Activated CD4-positive, alpha-beta T cell treated with anti-CD3 and anti-CD28 coated beads, Interleukin-2, amount 10 ng/mL, durations not matched to agents 24 days and 14 days (primary cell): Measurements from ENCODE around the gene GIPC2. TPM values are rescaled to one million over a fixed set of nuclear protein-coding genes. Genes with fewer than 3 reads are reported as not detected.
"Not testable (repeated sequence)": the region's sequence is repeated elsewhere in the genome, so short reads cannot be mapped to it uniquely, and the experiment has no call there.

Source experiments
- DNase-seq: peaks from one replicate; pipeline ENCODE4 v3.0.0; 2022
- H3K27ac Mint-ChIP-seq: one replicate; pipeline ENCODE4 v1.8.0; 2022; ENCODE audit warnings: mild to moderate bottlenecking, mixed read lengths
- H3K27me3 Mint-ChIP-seq: one replicate; pipeline ENCODE4 v1.8.0; 2022; ENCODE audit warnings: mixed read lengths
- H3K36me3 Mint-ChIP-seq: one replicate; pipeline ENCODE4 v1.8.0; 2022; ENCODE audit warnings: low read depth, mild to moderate bottlenecking, mixed read lengths
- H3K4me1 Mint-ChIP-seq: one replicate; pipeline ENCODE4 v1.8.0; 2021; ENCODE audit warnings: mixed read lengths
- H3K4me3 Mint-ChIP-seq: one replicate; pipeline ENCODE4 v1.8.0; 2022; ENCODE audit warnings: mild to moderate bottlenecking, moderate library complexity, mixed read lengths
- H3K9me3 Mint-ChIP-seq: one replicate; pipeline ENCODE4 v1.8.0; 2021; ENCODE audit warnings: mixed read lengths
- intact Hi-C: fragments of 100-400 bp; cut with micrococcal nuclease; formaldehyde crosslinking; loops from one replicate; pipeline ENCODE4 v1.15.1; 2023
- total RNA-seq: library from RNA; stranded (reverse); gene quantifications from 2 replicates; pipeline ENCODE4 v1.2.3, GENCODE V29; 2022

Gene GIPC2
- total RNA-seq, 1 donor from 2014 or later = not detected

DNA sequence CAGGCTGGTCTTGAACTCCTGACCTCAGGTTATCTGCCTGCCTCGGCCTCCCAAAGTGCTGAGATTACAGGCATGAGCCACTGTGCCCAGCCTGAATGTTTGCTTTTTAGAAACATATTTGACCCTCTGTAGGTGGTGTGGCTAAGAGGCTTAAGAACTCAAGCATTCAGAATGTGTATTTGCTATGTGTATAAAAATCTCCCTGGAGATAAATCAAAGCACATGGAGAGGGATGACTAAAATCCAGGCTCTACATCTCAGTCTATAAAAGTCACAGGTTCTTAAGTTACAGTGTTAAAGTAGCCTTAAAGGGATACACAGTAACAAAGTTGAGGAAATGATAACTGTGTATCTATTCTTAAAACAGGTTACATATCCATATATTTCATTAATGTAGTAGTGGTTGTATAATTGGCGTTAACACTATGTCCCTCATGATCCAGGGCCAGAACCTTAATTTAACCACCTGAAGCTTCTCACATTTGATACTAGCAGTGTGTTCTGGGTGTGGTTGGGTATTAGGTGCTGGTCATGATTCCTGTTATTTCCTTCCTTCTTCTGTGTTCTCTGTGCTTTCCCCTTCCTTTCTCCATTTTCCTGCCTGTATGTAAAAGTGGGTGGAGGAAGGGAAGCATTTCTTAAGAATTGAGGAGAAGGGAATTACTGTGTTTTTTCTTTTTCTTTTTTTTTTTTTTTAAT is 16.2 kb downstream of the GIPC2 start:
- H3K27ac Mint-ChIP-seq = no peak overlapping the region
- no peak for DNase-seq
- H3K36me3 Mint-ChIP-seq = no peaks in the 10 kb centered on the region
- H3K4me3 Mint-ChIP-seq = no peak overlapping the region
- peaks cover 2% of the 10 kb centered on the region for H3K4me1 Mint-ChIP-seq
- peaks cover 30% of the 10 kb centered on the region for H3K27me3 Mint-ChIP-seq
- no peaks in the 10 kb centered on the region for H3K9me3 Mint-ChIP-seq
- intact Hi-C loops = no loop called here

DNA sequence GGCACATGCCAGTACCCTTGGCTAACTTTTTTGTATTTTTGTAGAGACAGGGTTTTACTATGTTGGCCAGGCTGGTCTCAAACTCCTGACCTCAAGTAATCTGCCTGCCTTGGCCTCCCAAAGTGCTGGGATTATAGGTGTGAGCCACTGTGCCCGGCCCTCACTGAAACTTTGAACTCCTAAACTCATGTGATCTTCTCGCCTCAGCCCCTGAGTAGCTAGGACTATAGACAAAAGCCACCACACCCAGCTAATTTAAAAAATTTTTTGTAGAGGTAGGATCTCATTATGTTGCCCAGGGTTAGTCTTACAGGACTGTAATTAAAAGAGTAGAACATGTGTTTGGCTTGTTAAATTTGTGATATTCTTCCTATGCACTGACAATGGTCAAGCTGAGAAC is 19.1 kb downstream of the GIPC2 start:
- H3K4me1 Mint-ChIP-seq, DNase-seq, H3K27ac Mint-ChIP-seq, H3K4me3 Mint-ChIP-seq, H3K36me3 Mint-ChIP-seq, H3K9me3 Mint-ChIP-seq, intact Hi-C loops: not testable (repeated sequence)
- H3K27me3 Mint-ChIP-seq = peaks cover 30% of the 10 kb centered on the region

DNA sequence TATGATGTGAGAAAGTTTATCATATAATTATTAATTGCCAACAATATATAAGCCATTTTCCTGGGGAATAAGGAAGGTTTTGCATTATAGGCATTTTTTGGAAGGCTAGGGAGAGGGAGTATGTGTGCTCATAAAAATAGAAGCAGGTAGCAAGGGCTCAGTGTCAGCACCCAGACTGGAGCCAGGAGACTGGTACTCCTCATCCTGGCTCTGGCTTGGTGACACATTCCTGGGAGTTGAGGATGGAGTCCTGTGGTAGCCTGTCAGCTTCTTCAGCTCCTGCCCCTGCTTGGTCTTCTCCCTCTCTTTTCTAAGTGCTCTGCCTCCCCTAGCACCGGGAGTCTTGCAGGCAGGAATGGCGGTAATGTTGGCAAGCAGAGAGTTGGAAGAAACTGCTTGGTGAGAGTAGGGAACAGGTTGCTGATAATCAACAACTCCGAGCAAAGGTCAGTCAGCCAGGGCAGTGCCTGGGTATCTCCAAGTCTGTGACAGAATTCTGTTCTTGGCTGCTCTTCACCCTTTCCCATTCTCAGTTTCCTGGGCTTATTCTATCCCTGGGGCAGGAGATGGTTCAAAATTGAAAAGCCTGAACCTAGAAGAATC is 23.0 kb downstream of the GIPC2 start:
- H3K36me3 Mint-ChIP-seq = no peaks in the 10 kb centered on the region
- peaks cover 36% of the 10 kb centered on the region for H3K27me3 Mint-ChIP-seq
- H3K4me1 Mint-ChIP-seq = no peaks in the 10 kb centered on the region
- no peak overlapping the region for H3K4me3 Mint-ChIP-seq
- no peak overlapping the region for H3K27ac Mint-ChIP-seq
- no peak for DNase-seq
- no peaks in the 10 kb centered on the region for H3K9me3 Mint-ChIP-seq
- intact Hi-C loops = no loop called here

DNA sequence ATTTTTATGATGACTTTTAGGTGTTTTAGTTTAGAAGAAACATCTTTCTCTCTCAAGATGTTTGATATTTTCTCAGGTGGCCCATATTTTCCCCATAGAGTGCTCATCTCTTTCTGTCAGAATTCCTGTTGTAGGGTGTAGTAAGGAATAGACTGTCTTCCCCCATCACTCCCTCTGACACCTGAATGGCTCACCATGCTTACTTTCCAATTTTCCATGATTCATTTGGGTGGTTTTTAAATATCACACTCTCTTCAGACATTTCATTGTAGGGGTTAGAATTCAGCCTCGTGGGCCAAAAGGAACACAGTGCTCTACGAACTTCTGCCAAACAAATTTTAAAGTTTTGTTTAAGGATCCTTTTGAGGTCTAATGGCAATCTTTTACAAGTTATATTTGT is 24.0 kb downstream of the GIPC2 start:
- no peaks in the 10 kb centered on the region for H3K9me3 Mint-ChIP-seq
- H3K4me1 Mint-ChIP-seq = no peaks in the 10 kb centered on the region
- H3K36me3 Mint-ChIP-seq = no peaks in the 10 kb centered on the region

DNA sequence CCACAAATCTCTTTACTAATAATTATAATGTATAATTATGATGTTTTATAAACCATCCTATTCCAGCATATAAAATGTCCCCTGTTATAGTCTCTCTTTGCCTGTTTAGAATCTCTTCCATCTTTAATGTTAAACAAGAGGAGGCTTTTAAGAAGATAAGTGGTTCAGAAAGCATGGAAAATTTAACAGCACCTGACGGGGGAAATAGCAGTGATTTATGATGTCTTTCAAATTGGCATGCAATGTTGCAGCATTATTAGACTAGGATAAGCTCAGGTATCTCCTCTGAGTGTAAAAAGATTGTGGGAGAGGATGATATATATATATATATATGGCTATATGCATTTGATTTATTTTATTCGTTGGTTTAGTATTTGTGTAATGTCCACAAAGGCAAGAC is 24.4 kb downstream of the GIPC2 start:
- intact Hi-C loops = no loop called here

More for the DNA sequence above, 24.0 kb downstream of the GIPC2 start:
- DNase-seq = no peak
- no peak overlapping the region for H3K4me3 Mint-ChIP-seq
- H3K27ac Mint-ChIP-seq = no peak overlapping the region
- H3K27me3 Mint-ChIP-seq = peaks cover 32% of the 10 kb centered on the region
- intact Hi-C loops = no loop called here

DNA sequence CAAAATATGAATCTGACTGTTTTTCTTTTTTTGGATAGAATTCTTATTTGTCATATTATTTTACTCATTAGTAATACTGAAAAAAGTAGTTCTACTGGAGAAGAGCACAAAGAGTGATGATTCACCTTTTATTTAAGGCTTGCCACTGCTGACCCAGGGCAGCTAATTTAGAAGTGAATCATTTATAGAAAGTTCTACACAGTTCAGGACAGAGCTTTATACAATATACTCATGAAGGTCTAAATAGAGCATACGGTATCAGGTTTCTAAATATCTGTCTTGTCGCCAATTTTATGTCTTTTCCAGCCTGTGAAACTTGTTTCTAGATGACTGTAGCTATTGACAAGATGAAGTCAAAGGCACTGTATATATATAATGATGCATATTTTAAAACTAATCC is 25.0 kb downstream of the GIPC2 start:
- intact Hi-C loops = no loop called here
- Mint-ChIP-seq H3K27me3 (peaks cover 26% of the 10 kb centered on the region), H3K36me3 (no peaks in the 10 kb centered on the region), H3K4me1 (no peaks in the 10 kb centered on the region), H3K9me3 (no peaks in the 10 kb centered on the region), H3K4me3 (no peak overlapping the region), H3K27ac (no peak overlapping the region)
- DNase-seq = no peak

More for the DNA sequence above, 24.4 kb downstream of the GIPC2 start:
- DNase-seq = no peak
- H3K36me3 Mint-ChIP-seq = no peaks in the 10 kb centered on the region
- peaks cover 29% of the 10 kb centered on the region for H3K27me3 Mint-ChIP-seq
- no peak overlapping the region for H3K27ac Mint-ChIP-seq
- no peaks in the 10 kb centered on the region for H3K9me3 Mint-ChIP-seq
- no peak overlapping the region for H3K4me3 Mint-ChIP-seq
- no peaks in the 10 kb centered on the region for H3K4me1 Mint-ChIP-seq

DNA sequence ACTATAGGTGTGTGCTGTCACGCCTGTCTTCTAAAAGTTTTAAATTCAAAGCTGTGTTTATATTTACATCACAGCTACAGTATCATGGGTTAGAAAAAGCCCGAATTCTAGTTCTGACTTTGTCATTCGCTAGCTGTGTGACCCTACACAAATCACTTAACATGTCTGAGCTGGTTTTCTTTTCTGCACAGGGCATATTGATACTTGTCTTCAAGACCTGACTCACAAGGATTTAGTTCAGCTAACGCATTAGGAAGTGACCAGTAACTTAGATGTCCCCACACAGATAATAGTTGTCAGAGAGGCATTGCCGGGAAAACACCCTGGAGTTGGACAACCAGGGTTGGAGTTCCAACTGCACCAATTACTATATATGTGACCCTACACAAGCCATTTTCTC is 25.9 kb downstream of the GIPC2 start:
- H3K4me1 Mint-ChIP-seq = no peaks in the 10 kb centered on the region
- H3K36me3 Mint-ChIP-seq = no peaks in the 10 kb centered on the region
- H3K4me3 Mint-ChIP-seq = no peak overlapping the region
- intact Hi-C loops = no loop called here
- peaks cover 22% of the 10 kb centered on the region for H3K27me3 Mint-ChIP-seq
- H3K9me3 Mint-ChIP-seq = no peaks in the 10 kb centered on the region
- DNase-seq = no peak
- H3K27ac Mint-ChIP-seq = no peak overlapping the region

DNA sequence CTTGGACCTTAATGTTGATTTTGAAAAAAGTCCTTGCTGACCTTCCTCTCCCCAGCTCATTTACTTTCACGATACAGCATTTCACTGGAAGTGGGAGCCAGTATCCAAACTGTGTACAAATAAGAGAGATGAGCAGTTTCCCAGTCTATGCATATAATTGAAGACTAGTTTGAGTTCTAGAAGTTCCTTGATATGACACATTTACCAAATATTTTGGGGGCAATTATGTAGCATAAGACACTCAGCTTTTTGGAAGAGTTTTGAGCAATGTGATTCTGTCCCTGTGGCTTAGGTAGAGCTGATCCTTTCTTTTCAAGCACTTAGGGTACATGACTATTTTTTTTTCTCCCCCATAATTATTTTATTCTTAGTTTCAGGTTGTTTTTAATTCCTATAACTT is 26.4 kb downstream of the GIPC2 start:
- H3K36me3 Mint-ChIP-seq = no peaks in the 10 kb centered on the region
- intact Hi-C loops = no loop called here
- H3K4me3 Mint-ChIP-seq = no peak overlapping the region
- H3K4me1 Mint-ChIP-seq = no peaks in the 10 kb centered on the region
- H3K9me3 Mint-ChIP-seq = no peaks in the 10 kb centered on the region
- no peak overlapping the region for H3K27ac Mint-ChIP-seq
- H3K27me3 Mint-ChIP-seq = peaks cover 18% of the 10 kb centered on the region
- DNase-seq = no peak

DNA sequence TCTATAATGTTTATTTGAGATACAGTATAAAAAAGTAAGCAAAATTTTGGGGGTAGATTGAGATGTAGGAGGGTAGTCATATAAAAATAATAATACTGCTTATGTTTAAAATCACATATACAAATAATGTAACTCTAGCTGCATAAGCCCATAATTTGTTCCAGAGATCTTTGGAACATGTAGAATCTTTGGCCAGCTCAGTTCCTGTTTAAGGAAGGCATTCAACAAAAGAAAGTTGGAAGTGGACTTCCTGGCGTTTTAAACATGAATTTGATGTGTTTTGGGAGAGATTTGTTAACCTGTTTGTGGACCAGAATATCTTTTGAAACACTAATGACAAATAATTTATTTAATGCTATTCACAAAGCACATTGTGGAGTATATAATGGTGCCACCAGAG is 27.7 kb downstream of the GIPC2 start:
- intact Hi-C loops = no loop called here
- Mint-ChIP-seq H3K9me3 (no peaks in the 10 kb centered on the region), H3K27me3 (peaks cover 16% of the 10 kb centered on the region), H3K4me1 (no peaks in the 10 kb centered on the region), H3K27ac (no peak overlapping the region), H3K4me3 (no peak overlapping the region), H3K36me3 (no peaks in the 10 kb centered on the region)
- DNase-seq = no peak

DNA sequence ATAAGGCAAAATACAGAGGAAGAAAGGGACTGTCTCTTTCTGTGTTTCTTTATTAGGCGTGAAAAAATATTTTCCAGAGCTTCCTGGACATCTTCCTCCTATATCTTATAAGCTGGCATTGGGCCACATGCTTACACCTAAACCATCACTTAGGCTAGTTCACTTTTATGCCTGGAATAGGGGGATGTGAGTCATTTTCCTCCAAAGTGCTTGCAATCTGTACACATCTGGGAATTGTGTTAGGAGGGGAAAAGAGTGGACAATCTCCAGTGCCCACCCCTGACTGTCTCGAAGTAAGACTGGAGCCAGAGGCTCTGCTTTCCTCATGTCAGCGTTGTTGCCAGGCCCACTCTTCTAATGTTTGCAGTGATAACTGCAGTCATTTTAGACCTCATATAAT is 29.9 kb downstream of the GIPC2 start:
- Mint-ChIP-seq H3K27ac (no peak overlapping the region), H3K9me3 (no peaks in the 10 kb centered on the region), H3K36me3 (no peaks in the 10 kb centered on the region), H3K4me3 (no peak overlapping the region), H3K27me3 (peaks cover 8% of the 10 kb centered on the region), H3K4me1 (peaks cover 7% of the 10 kb centered on the region)
- intact Hi-C loops = no loop called here
- DNase-seq = no peak

DNA sequence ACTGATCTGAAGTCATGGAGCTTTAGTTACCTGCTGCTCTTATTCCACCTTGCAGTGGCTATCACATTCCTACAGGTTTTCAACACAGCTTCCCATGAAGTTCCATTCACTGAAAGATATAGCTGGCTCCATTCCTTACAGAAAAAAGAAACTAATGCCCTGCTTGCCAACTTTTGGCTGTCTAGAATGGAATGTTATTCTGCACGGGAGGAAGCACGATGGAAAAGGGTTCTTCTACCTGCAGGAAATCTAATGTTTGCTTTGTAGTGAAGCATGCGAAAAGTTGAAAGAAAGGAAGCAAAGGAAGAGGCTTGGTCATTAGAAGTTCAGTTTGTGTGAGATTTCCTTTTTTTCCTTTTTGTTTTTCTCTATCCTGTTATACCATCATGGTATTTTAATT is 32.6 kb downstream of the GIPC2 start:
- no peak for DNase-seq
- no peak overlapping the region for H3K27ac Mint-ChIP-seq
- H3K4me3 Mint-ChIP-seq = no peak overlapping the region
- intact Hi-C loops = no loop called here
- H3K36me3 Mint-ChIP-seq = no peaks in the 10 kb centered on the region
- no peaks in the 10 kb centered on the region for H3K27me3 Mint-ChIP-seq
- H3K4me1 Mint-ChIP-seq = peaks cover 10% of the 10 kb centered on the region
- H3K9me3 Mint-ChIP-seq = no peaks in the 10 kb centered on the region

DNA sequence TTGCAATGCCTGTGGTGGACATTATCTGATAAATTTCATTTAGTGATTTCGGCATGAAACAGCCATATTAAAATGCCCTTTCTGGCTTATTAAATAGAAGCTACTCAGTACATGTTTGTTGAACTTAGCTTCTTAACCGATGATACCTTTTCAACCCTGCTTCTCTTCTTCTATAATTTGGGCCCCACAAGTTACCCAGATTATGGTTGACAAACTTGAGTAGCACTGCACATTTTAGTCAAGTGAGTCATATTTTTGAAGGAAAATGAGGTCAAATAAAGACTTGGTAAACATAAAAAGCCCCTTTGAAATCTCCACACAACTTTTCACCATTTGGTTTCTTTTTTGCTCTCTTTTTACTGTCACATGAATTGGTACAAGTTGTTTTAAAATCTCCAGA is 33.8 kb downstream of the GIPC2 start:
- intact Hi-C loops = no loop called here

DNA sequence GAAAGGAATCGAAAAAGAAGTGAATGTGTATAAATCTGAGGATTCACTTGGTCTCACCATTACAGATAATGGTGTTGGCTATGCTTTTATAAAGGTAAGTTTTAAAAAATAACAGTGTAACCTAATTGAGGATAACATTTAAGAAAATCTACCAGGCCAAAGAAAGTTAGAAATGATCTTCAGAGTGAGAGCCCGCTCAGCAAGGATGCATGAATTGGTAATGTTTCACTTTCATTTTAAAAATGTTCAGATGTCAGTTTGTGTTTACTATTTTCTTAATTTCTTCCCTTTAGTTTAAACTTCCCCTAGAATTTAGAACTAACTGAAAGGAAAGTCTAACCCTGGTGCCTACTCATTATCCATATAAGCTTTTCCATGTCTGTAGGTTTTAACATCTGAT is 35.0 kb downstream of the GIPC2 start:
- peaks cover 11% of the 10 kb centered on the region for H3K9me3 Mint-ChIP-seq
- H3K4me3 Mint-ChIP-seq = peak overlapping the region; percentile 62

More for the DNA sequence above, 33.8 kb downstream of the GIPC2 start:
- H3K4me3 Mint-ChIP-seq = no peak overlapping the region
- no peaks in the 10 kb centered on the region for H3K36me3 Mint-ChIP-seq
- H3K27ac Mint-ChIP-seq = no peak overlapping the region
- H3K9me3 Mint-ChIP-seq = peaks cover 2% of the 10 kb centered on the region
- peaks cover 2% of the 10 kb centered on the region for H3K27me3 Mint-ChIP-seq
- peaks cover 10% of the 10 kb centered on the region for H3K4me1 Mint-ChIP-seq
- DNase-seq = no peak

DNA sequence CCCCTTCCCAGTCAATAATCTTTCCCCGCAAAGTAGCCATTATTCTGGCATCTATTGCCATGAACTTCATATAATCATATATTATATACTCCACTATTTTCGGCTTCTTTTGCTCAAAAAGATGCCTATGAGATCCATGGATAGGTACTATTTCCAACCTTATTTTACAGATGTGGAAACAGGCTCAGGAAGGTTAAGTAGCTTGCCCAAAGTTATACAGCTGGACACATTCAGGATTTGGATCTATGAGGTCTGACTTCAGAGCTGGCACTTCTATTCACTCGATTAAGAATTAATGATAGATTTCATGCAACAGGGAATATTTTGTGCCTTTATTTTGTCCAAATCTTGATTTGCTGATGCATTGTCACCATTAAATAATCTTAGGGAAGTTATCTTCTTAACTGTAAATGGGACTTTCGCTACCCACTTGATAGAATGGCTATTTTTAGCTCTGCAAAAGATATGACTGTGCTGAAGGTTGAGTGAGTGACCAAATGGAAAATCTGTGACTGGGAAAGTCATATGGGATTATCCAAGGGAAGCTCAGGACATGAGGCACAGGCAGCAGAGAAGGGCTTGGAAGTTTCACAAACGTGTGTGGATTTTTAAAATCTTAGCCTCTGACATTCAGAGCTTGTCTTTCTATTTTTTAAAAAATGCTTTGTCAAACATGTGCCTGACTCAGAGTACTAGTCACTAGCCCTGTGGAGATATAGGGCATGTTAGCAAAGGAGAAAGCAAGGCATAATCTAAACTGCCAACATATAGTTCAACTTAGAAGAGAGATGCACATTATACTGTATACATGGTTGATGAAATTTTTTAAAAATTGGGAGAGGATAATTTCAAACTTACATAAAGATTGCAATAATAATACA is 36.5 kb downstream of the GIPC2 start:
- H3K4me3 Mint-ChIP-seq = no peak overlapping the region
- peaks cover 13% of the 10 kb centered on the region for H3K27me3 Mint-ChIP-seq
- H3K4me1 Mint-ChIP-seq = peaks cover 10% of the 10 kb centered on the region
- DNase-seq = no peak
- intact Hi-C loops = no loop called here
- peaks cover 23% of the 10 kb centered on the region for H3K9me3 Mint-ChIP-seq
- peaks cover 2% of the 10 kb centered on the region for H3K36me3 Mint-ChIP-seq
- no peak overlapping the region for H3K27ac Mint-ChIP-seq

More for the DNA sequence above, 35.0 kb downstream of the GIPC2 start:
- Mint-ChIP-seq H3K27me3 (peaks cover 7% of the 10 kb centered on the region), H3K27ac (no peak overlapping the region), H3K4me1 (peaks cover 10% of the 10 kb centered on the region), H3K36me3 (no peaks in the 10 kb centered on the region)
- no peak for DNase-seq
- intact Hi-C loops = no loop called here
